GM12801 (cell line): ENCODE data around the gene ATP6V1B1.

Source experiments
- TF ChIP-seq, protein P1 (sequence below): IDR thresholded peaks from one replicate; pipeline ENCODE4 v1.5.1; 2011; ENCODE audit warnings: control low read depth; ENCODE audit not compliant: insufficient read length; ENCODE audit errors: extremely low read depth

Gene ATP6V1B1

DNA sequence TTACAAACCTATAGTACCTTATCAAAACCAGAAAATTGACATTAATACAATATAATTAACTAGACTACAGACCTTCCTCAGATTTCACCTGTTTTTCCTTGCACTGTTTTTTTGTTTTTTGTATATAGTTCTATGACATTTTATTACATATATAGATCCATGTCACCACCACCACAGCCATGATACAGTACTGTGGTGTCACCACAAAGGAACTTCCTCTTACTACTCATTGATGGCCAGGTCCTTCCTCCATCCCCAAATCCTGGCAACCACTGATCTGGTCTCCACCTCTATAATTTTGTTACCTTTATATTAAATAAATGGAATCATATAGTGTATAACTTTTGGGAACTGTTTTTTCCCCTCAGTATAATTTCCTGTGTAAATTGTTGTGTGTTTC is 19.4 kb upstream of the ATP6V1B1 start:
- TF ChIP-seq, protein P1, sequence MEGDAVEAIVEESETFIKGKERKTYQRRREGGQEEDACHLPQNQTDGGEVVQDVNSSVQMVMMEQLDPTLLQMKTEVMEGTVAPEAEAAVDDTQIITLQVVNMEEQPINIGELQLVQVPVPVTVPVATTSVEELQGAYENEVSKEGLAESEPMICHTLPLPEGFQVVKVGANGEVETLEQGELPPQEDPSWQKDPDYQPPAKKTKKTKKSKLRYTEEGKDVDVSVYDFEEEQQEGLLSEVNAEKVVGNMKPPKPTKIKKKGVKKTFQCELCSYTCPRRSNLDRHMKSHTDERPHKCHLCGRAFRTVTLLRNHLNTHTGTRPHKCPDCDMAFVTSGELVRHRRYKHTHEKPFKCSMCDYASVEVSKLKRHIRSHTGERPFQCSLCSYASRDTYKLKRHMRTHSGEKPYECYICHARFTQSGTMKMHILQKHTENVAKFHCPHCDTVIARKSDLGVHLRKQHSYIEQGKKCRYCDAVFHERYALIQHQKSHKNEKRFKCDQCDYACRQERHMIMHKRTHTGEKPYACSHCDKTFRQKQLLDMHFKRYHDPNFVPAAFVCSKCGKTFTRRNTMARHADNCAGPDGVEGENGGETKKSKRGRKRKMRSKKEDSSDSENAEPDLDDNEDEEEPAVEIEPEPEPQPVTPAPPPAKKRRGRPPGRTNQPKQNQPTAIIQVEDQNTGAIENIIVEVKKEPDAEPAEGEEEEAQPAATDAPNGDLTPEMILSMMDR, result no peak

DNA sequence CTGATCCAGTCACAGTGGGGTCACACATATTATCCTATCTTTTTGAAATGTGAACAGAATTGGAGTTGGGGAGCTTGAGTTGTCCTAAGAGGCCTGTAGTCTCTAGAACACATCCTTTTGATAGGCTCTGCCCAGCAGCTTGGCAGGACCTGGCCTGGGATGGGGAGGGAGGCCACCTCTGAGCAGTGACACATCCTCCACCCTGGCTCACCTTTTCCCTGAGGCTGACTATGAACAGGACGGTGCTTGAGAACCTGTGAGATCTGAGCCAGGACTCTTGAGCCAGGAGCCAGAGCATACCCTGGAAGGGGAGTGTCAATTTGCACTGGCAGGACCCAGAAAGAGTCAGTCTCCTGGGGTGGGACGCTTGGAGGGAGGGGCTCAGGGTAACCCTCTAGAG is 17.7 kb upstream of the ATP6V1B1 start:
- TF ChIP-seq, protein P1, result no peak

DNA sequence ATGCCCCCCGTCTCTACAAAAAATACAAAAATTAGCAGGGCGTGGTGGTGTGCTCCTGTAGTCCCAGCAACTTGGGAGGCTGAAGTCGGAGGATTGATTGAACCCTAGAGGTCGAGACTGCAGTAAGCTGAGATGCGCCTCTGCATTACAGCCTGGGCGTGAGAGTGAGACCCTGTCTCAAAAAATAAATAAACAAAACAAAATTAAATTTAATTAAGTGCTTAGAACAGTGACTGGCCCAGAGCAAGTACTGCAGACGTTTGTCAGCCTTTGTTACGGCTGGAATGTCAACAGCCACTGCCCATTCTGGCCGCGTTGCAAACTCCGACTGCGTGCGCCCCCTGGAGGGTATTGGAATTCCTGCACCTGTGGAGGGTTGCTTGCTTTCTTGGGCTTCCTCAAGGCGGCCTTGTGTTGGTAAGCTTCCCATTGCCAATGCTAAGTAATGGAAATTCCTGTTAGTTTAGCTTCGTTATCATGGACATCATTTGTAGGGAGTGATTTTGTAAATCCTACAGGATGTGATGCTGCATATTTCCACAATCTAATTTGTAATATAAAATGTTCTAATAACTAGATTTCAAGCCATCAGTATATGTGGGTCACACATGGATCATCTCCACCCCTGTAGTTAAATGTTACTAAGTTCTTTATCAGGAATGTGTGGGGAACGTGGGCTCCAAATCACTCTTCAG is 15.9 kb upstream of the ATP6V1B1 start:
- TF ChIP-seq, protein P1, result no peak

DNA sequence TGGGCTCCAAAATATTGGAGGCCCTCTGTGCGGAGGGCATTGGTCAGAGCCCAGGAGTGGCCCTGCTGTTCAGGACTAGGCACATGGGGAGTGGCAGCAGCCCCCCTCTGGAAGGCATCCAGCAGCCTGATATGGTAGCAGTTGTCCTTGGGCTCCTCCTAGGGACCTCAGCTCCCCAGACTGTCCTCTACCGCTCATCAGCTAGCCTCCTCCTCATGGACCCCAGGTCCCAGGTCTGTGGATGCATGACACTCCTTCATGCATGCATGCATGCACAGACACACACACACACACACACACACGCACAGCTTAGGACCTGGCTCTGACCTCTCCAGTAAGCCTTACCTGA is 15.4 kb upstream of the ATP6V1B1 start:
- TF ChIP-seq, protein P1, result no peak

DNA sequence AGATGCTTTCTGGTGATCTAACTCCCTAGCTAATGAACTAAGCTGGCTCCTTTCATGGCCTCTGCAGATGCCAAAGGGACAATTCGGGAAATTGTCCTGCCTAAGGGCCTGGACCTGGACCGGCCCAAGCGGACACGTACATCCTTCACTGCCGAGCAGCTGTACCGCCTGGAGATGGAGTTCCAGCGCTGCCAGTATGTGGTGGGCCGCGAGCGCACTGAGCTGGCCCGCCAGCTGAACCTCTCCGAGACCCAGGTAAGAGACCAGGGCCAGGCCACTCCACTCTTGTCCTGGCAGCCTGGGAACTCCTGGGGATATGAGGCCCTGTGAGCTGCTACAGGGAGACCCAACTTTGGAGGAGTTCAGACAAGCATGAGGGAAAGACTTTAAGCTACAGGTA is 14.7 kb upstream of the ATP6V1B1 start:
- TF ChIP-seq, protein P1, result no peak

DNA sequence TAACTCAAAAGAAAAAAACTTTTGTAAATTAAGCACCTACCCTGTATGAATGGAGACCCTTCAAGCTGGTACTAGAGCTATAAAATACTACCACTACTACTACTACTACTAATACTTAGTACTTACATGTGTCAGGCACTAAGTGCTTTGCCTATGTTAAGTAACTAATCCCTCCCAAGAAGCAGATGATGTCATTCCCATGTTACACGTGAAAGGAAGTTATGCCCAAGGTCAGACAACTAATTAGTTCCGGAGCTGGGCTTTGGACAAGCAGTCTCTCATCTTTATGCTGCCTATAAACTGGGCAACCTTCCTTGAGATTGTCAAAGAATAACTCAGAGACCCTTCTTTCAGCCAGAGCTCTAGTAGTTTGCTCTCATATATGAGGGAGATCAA is 13.9 kb upstream of the ATP6V1B1 start:
- TF ChIP-seq, protein P1, result no peak

DNA sequence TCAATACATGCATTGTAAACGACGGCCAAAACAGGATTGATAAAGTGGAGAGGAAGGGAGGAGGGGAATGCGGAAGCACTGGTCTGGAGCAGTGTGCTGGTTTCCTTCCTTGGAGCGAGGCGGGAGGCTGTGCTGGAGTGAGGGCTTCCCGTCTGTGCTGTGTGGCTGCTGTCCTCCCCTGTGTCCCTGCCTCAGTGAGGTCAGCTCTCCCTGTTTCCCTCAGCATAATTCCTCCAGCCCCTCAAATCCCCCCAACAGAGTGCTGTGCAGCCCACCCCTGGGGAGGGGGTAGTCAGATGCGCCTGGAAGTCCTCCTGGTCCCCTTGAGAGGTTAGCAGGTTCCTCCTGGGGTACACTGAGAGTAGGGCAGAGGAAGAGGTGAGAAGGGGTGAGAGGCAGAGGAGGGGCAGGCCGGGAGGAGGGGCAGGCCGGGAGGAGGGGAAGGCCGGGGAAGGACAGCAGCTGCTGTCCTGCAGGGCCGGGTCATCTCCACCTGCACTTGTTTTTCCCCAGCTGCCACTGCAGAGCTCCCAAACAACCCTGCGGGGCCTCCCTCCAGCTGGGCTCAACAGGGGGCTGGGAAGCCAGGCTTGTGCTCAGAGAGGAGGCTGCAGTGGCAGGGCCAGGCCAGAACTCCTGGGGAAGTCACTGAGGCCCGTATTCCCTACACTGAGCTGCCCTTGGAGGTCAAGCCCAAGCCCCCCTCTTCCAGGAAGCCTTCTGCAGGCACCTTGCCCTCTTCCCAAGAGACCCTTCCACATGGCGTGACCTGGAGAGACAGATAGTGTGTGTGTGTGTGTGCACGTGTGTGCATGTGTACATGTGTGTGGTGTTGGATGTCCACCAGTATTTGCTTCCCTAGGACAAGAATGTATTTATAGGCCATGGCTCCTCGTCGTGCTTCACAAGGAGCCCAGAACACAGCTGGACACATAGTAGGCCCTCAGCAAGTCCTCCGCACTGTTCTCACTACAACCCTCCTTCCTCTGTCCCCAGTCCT is 13.2 kb upstream of the ATP6V1B1 start:
- TF ChIP-seq, protein P1, result no peak
